Myocyte (in vitro differentiated cells): Measurements from ENCODE around the gene RUFY4. TPM values are rescaled to one million over a fixed set of nuclear protein-coding genes. Genes with fewer than 3 reads are reported as not detected.

Experiments
- DNase-seq: peaks from one replicate; pipeline ENCODE4 v3.0.0-alpha.2; 2012; ENCODE audit warnings: low read depth
- polyA plus RNA-seq: library from polyadenylated mRNA; unstranded; fragments of >200 nt; gene quantifications from one replicate; pipeline ENCODE4 v1.2.1, GENCODE V29; 2012; ENCODE audit warnings: missing spikeins
- total RNA-seq: library from RNA; depleted of rRNA; stranded (reverse); fragments of >200 nt; gene quantifications from 2 replicates; pipeline ENCODE4 v1.2.3, GENCODE V29; 2014

The RUFY4 gene, protein sequence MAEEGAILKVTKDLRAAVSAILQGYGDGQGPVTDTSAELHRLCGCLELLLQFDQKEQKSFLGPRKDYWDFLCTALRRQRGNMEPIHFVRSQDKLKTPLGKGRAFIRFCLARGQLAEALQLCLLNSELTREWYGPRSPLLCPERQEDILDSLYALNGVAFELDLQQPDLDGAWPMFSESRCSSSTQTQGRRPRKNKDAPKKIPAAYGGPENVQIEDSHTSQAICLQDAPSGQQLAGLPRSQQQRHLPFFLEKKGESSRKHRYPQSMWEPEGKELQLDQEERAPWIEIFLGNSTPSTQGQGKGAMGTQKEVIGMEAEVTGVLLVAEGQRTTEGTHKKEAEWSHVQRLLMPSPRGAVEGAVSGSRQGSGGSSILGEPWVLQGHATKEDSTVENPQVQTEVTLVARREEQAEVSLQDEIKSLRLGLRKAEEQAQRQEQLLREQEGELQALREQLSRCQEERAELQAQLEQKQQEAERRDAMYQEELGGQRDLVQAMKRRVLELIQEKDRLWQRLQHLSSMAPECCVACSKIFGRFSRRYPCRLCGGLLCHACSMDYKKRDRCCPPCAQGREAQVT
- 0.08 TPM in 1 of 2 replicates, not detected in the other for total RNA-seq
- not detected for polyA plus RNA-seq

DNA sequence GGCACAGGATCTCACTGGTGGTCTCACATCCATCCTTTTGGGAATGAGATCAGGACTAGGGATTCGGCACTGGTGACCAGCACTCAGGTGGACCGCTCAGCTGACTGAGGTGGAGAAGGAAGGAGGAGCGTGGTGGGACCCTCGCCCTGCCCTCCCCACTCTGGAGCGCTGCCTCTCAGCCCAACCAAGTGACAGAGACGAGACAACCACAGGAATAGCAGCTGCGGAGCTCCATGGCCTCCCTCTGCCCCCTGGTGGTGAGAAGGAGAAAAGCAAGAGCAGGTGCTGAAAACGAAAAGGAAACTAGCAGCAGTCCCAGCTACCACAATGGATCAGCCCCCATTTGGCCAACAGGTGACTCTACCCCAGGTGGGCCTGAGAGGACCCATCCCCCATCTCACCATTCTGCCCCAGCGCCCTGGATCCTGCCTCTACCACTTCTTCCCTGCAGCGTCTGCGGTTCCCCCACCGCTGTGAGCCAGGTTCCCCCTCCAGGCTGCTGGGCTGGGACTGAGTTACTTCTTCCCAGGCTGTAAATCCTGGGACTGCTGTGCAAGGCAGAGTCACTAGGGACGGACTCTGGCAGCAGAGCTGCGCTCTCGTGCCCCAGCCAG is at the start of gene RUFY4:
Gene RUFY4 (plus strand): TSS at position 533 of the 614 bp plus-strand sequence. CDS start 1,353 bp downstream, outside the sequence.
- peak; percentile 86 for DNase-seq

DNA sequence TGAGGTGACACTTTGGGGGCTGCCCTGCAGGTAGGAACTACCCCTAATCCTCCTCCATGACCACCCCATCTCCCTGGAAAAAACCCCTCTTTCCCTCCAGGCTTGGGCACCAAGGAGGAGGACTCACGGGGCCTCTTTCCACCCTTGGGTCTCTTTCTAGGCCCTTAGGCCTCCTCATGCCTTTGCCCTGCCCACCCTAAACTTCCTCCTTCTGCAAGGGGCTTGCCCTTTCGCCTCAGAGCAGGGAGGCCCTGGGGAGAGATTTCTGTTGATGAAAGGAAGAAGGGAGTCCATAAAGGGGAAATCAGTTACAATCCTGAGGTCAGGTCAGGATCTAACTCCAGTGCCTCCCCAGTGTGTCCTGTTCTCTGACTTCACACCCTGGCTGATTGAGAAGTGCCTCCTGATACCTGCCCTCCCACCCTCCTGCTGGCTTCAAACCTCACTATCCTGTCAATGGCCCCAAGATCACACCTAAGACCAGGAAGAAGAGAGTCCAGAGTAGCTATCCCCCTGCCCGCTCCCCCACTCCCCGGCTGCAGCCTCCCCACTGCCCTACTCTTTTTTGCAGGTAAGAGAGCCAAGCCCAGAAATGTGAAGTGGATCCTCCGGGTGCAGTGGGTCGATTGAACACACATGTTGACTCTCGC is 49.5 kb upstream of the RUFY4 start:
- DNase-seq, result no peak

DNA sequence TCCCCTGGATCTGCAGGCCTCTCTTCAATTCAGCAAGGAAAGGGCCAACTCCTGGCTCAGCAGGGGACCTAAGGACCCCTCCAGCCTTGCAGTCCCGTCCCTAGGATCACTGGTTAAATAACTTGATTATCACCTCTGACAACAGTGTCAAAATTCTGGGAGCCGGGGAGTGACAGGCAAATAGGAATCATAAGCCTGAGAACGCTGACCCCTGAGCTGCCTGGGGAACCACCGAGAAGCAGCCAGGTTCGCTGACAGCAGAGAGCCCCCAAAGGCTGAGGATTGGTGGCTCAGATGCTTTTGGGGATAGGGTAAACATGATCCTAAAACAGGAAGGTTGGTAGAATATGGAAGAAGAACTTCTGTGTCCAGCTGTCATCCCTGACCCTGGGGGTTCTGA is 48.8 kb upstream of the RUFY4 start:
- no peak for DNase-seq

DNA sequence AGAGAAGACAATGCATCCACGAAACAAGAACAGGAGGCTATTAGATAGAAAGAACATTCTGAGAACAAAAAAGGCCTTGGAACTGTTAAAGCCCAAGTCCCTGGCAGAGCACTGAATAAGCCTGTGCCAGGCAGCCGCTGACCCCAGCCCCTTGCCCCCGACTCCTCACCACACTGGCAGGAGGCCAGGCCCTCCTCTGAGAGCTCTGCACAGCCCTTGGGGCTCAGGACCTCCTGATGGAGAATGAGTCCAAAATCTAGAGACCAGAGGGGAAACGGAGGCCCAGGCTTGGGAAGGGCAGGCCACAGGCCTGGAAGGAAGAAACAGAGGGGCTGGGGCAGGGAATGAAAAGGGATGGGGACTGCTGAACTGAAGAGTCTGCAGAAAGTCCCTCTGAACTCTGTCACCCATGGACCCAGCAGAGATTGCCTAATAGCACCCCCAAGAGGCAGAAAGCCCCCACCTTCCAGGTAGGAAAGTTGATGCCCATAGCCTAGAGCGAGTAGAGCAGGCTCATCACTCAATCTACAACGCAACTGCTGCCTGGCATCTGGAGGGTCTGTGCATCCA is 48.0 kb upstream of the RUFY4 start:
- no peak for DNase-seq

DNA sequence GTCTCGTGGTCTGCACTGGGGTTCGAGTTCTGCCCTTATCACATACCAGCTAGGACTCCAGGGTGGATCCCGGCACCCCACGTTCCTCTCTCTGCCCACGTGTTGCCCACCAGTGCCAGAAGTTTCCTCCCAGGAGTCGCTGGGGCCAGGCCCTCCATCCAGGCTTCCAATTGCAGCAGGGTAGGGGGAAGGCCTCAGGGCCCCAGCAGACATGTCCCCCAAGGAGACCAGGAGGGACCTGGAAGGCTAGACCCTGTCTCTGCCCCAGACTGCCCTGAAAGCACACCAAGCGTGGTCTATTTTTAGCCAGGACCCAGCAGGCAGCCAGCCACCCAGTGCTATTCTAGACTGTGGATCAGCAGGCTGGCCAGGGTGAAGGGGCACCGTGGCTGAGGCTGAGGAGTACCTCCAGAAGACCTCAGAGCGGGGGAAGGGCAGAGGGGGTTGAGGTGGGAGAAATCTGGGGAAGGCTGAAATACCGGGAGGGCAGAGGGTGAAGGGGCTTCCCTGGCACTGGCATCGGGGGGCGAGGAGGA is 47.4 kb upstream of the RUFY4 start:
- peak; percentile 65 for DNase-seq

DNA sequence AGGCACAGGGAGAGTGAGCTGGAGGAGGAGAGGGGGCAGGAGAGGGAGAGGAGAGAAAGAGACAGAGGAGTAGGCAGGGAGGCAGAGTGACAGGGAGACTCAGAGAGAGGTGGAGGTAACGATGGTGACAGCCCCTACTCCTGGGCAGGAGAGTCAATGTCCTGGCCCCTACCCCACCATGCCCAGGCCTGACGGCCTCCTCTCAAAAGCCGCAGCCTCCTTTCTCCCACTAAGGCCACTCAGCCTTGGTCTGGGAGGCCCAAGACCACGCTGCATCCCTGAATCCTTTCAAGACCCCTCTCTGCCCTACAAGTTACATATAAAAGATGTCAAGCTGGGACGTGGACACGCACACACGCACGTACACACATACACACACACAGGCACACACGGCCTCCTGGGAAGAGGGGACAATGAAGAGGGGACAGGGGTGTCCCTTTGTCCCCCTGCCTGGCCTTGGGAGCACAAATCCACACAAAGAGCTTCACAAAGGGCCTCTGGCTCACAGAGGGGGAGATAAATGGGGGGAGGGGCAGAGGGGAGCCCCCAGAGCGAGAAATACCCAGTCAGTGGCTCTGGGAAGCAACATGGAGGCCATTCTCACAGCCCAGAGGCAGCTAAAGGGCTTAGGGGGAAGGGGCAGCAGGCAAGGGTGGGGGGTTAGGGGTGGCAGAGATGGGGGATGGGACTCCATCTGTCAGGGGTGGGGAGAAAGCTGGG is 46.8 kb upstream of the RUFY4 start:
- DNase-seq, result no peak

DNA sequence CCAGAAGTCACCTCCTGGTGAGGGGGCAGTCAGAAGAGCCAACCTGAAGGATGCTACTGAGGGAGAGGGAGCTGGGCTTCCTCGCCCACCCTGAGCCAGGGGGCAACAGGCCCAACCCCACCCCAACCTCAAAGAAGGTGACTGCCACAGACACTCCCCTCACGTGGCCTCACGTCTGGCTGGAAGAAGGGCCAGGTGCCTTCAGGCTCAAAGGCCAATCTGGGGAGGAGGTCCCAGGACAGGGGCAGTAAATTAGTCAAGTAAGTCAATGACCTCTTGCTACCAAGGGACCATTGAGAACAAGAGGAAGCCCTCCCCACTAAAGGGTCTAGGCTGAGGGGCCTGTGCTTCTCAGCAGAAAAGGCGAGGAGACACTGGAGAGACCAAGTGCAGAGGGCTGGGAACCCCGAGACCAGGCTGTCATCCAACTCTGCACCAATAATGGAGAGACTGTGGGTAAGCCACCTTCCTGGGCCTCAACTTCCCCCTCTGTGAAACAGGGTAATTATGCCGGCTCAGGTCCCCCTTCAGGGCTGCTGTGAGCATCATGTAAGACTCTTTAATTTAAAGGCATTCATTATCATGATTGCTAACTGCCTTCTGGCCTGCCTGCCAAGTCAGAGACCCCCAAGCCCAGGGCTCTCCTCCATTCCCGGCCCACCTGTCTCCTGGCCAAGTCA is 46.1 kb upstream of the RUFY4 start:
- DNase-seq, result no peak

DNA sequence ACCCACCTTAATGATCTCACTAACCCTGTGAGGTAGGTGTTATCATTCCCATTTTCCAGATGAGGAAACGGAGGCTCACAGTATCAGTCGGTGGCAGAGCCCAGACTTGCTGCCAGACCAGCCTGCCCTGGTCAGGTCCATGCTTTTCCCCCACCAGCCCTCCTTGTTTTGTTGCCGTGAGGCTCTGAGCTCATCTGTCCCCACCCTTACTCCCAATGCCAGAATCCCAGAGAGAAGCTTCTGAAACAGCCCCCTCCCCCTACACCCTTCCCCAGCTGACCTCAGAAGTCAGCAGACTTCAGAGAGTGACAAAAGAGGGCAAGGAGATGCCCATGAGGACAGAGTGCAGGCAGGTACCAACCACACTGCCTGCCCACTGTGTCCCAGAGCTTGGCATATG is 45.4 kb upstream of the RUFY4 start:
- no peak for DNase-seq

DNA sequence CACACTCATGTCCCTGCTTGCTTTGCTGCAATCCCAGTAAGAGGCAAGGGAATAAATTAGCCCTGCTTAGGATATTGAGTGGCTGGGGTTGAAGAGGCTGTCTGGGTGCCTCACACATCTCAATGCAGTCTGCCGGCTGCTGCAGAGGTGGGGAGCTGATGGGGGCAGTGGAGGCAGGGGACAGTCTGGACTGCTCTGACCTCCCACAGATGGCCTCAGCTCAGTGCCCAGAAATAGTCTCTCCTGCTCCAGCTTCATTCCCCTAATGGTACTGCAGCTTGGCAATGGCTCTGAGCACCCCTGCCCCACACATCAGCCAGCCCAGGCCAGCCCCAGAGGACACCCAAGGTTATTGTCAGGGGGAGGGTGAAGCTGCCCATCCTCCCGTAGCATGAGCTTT is 44.7 kb upstream of the RUFY4 start:
- DNase-seq, result no peak

DNA sequence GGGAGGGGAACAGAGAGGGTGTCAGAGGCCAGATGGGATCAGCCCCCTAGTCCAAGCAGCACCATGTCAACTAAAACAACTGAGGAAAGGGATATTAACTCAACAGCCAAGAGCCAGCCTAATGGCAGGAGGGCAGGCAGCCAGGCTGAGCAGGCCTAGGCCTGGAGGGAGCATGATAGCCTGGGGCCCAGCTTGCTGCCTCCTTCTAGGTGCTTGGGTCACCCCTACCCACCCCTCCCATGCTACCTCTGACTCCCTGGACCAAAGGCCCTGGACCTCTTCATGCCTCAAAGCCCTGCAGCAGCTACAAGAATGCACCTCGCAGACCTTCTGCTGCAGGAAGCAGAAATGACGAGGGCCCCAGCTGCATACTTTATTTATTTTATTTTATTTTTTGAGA is 44.2 kb upstream of the RUFY4 start:
- DNase-seq, result no peak

DNA sequence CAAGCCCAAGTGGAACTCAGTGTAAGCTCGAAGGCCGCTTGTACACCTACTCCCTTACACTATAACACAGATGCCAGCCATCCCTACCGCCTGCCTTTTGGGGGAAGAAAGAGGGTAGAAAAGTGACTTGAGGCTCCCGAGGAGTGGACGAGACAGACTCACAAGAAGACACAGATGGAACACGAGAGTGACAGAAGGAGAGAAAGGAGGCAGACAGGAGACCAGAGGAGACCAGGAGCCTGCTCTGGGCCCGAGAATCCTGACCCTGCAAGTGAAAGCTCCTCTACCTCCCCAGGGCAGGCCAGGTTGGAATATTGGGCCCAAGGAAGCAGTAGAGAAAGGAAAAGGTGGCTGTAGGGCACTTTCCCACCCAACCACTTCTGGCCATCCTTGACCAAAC is 42.8 kb upstream of the RUFY4 start:
- no peak for DNase-seq

DNA sequence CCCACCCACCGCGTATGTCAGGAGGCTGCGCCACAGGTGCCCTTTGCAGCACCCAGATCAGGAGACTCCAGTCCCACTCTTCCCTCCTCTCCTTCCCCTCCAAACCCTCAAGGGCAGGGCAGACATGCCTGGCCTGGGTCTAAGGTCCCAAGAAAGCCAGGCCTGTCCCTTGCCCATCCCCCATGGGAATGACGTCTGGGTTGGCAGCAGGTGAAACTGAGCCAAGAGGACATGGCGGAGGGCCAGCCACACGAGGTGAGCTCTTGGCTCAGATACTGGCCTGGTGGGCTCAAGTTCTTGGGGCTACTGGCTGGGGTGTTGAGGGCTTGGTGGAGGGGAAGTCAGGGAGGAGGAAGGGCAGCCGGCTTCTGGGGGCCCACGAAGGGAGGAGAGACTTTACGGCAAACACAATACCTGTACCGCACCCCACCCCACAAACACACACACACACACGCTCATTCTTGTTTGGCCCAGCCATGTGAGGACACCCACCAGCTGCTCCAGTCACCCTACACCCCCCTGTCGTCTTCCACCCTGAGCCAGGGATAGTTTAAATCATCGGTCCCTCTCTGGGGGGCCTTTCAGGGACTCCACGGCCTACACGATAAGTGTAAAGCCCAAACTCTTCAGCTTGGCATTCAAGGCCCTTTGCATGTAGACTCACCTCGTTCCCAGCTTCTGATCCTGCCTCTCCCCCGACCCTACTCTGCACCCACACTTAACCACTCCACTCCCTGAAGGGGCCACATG is 42.2 kb upstream of the RUFY4 start:
- DNase-seq, result no peak

DNA sequence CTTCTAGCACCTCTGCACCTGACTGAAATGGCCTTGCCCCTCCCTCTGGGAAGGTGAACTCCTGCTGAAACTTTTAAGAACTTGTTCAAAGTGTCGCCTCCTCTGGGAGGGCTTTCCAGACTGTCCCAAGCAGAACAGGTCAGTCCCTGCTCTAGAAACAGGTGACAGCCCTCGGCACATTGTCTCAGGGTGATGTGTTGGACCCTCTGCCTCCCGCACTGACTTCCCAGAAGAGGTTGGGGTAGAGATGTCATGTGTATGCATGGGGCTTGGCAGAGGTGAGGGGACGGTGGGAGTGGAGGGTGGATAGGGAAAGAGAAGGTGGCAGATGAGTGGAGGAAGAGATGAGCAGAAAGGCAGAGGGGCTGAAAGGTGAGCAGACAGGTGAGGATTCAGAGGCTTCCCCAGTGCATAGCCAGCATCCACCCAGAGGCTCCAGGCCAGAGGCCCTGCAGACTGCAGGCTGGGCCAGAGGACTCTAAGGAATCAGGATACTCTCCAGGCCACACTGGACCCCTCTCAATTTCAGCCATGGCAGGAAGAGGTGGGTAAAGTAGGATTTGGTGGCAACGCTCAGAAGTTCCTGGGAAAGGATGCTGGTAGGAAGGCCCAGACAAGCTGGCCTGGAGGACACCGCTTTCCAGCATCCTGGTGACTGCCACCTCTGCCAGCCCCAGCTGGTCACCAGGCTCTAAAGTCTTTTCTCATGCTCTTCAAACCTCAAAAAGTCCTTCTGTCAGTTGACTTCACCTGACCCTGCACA is 41.4 kb upstream of the RUFY4 start:
- DNase-seq, result no peak

DNA sequence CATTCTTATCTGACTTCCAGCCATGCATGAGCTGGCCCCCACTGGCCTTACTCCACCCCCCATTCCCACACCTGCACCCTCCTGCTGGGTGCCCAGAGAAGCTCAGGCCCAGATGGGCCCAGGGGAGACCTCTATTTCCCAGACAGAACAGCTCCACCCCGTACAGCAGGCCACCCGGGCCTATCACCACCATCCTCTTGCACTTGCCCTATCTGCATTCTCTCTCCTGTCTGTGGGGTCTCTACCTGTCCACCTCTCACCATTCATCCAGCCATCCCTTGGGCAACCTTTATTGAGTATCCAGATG is 40.9 kb upstream of the RUFY4 start:
- DNase-seq, result no peak

DNA sequence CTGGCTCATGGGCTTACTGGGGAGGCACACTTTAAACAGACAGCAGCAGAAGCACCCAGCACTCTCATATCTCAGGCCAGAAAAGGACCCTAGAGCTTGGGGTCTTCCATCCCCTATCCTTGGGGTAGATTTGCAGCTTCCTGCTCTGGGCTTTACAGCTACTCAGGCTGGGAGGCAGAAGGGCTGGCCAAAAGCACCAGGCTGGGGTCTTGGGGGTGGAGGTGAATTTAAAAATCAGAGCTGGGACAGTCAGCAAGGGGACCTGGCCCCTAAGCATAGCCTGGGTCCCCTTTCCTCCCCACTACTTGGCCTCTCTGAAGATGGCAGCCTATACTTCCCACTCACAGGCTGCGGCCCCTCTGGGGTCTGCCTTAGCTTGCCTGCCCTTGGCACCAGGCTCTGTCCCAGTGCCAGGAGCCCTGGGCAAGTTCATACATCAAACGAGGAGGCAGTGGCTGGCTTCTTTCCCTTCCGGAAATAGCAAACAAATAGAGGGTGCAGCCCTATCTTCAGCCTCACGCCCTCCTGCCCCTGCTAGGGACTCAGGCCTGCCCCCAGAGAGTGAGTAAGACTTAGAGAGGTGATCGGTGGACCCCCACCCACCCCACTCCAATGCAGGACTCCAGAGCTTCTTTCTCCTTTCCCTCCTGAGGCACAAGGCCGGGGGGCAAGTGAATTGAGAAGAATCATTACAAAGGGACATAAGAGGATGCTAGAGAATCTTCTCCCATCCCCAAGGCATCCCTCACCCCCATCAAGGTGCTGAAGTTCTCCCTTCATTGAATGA is 40.3 kb upstream of the RUFY4 start:
- no peak for DNase-seq

DNA sequence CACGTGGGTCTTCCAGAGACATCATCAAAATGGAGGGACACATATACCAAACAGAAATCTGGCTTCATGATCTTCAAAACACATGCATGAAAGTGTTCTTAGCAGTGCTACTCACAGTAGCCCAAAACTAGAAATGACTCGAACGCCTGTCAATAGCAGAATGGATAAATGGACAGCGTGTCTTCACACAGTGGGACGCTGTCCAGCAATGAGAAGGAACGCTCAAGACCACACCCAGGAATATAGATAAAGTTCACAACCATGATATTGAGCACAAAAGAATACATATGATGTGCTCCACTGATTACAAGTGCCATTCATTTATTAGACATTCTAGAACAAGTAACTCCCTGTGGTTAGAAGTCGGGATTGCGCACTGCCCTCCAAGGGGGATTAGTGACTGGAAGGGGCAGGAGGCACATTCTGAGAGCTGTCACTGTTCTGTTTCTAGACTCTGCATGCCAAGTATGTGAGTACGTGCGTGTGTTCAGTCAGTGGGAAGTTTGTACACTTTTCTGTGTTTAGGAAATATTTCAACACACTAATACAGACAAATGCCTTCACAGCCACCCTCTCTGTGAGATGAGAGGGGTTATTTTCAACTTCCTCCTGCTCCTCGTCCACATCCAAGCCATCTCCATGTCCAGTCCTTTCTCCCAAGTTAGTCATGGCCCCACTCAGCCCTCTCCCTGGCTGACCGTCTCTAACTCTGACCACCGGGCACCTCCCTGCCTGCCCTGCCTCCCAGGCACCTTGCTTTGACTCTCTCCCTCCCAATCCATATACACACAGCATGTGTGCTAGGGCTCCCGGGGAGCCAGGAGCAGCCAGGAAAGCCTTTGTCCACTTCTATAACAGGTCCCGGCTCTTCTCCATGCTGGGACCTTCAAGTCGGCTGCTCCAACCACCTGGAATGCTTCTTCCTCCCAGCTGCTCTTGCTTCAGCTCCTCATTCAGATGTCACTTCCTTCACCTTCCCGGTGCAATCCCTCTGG is 39.4 kb upstream of the RUFY4 start:
- DNase-seq, result no peak
